ENCODE measurements around the gene MEGF8. TPM values are rescaled to one million over a fixed set of nuclear protein-coding genes. Genes with fewer than 3 reads are reported as not detected.

MEGF8 gene
- 36.5 TPM for polyA plus RNA-seq (2012; ENCODE audit: insufficient read length, low read depth)

DNA sequence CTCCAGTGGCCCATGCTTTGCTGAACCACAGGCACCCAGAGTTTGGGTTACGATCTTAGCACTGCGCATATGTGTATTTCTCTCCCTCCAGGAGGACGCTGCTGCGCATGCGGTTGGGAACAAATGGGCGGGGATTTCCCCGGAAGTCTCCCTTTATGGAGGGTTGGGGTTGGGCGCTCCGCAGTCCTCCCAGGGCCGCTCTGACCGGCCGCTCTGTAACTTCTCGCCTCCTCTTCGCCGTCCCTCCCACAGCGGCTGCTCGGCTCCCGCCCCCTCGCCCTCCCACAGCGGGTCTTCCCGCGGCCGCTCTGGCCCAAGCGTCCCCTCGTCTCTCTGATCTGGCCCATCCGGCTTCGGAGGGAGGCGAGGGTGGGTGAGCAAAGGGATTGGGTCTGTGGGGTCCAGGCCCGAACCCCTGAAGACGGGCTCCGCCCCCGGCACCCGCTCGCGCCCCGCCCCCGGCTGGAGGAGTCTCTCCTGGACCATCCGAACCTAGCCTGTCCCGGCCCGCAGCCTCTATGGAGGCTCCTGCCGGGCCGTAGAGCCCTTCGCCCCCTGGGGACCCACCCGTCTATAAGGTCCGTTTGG is at the start of gene MEGF8:
MEGF8 (plus strand) TSS at position 328 of the 588 bp plus-strand sequence. CDS start 609 bp downstream, outside the sequence.
- TF ChIP-seq TAF1 (IDR thresholded peaks at IDR 0.05; ENCODE audit: borderline replicate concordance, insufficient read depth, low read length) (peak; percentile 60; the same call in 1 of the 2 replicates), SIN3A (IDR thresholded peaks at IDR 0.05; ENCODE audit: borderline replicate concordance, insufficient read depth, low read length) (no peak), POLR2AphosphoS5 (IDR thresholded peaks at IDR 0.05; ENCODE audit: low read depth, low read length) (peak; percentile 86), FOXP2 (optimal IDR thresholded peaks at IDR 0.05; ENCODE audit: borderline replicate concordance, extremely low read depth, extremely low read length, insufficient read depth) (peak; percentile 76)
- TF ChIP-seq, protein P1, sequence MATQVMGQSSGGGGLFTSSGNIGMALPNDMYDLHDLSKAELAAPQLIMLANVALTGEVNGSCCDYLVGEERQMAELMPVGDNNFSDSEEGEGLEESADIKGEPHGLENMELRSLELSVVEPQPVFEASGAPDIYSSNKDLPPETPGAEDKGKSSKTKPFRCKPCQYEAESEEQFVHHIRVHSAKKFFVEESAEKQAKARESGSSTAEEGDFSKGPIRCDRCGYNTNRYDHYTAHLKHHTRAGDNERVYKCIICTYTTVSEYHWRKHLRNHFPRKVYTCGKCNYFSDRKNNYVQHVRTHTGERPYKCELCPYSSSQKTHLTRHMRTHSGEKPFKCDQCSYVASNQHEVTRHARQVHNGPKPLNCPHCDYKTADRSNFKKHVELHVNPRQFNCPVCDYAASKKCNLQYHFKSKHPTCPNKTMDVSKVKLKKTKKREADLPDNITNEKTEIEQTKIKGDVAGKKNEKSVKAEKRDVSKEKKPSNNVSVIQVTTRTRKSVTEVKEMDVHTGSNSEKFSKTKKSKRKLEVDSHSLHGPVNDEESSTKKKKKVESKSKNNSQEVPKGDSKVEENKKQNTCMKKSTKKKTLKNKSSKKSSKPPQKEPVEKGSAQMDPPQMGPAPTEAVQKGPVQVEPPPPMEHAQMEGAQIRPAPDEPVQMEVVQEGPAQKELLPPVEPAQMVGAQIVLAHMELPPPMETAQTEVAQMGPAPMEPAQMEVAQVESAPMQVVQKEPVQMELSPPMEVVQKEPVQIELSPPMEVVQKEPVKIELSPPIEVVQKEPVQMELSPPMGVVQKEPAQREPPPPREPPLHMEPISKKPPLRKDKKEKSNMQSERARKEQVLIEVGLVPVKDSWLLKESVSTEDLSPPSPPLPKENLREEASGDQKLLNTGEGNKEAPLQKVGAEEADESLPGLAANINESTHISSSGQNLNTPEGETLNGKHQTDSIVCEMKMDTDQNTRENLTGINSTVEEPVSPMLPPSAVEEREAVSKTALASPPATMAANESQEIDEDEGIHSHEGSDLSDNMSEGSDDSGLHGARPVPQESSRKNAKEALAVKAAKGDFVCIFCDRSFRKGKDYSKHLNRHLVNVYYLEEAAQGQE (IDR thresholded peaks at IDR 0.05; ENCODE audit: insufficient read depth in 1 of 2, low read depth in 2 of 2, low read length in 2 of 2): no peak; a peak in 1 of 4 replicates

DNA sequence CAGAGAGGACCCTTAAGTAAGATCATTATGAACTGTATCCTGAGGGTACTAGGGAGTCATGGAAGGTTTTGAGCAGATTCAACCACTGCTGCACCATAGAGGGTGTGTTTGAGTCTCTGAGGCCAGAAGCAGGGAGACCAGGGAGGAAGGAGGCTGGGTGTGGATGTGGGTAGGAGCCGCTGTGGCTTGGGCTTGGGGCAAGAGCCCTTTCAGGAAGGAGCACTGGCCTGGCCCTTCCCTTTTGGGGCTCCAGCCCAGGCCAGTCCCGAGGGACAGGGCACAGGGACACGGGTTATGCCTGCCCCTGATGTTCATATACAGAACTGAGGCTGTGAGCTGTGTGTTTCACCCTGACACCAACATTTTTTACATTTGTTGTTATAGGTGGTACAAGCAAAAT is 49.2 kb upstream of the MEGF8 start:
- TF ChIP-seq POLR2AphosphoS5 (IDR thresholded peaks at IDR 0.05; ENCODE audit: low read depth, low read length): no peak
- TF ChIP-seq SIN3A (IDR thresholded peaks at IDR 0.05; ENCODE audit: borderline replicate concordance, insufficient read depth, low read length): no peak
- TF ChIP-seq TAF1 (IDR thresholded peaks at IDR 0.05; ENCODE audit: borderline replicate concordance, insufficient read depth, low read length): no peak
- no peak for TF ChIP-seq FOXP2 (optimal IDR thresholded peaks at IDR 0.05; ENCODE audit: borderline replicate concordance, extremely low read depth, extremely low read length, insufficient read depth)
- TF ChIP-seq, protein P1 (IDR thresholded peaks at IDR 0.05; ENCODE audit: insufficient read depth in 1 of 2, low read depth in 2 of 2, low read length in 2 of 2): no peak

GRCh38 chr19:42276821-42277220 is 48.6 kb upstream of the MEGF8 start:
- TF ChIP-seq FOXP2 (optimal IDR thresholded peaks at IDR 0.05; ENCODE audit: borderline replicate concordance, extremely low read depth, extremely low read length, insufficient read depth): no peak
- 0 out of 2 replicates have a peak, but pooled peaks have one; percentile 19 for TF ChIP-seq POLR2AphosphoS5 (IDR thresholded peaks at IDR 0.05; ENCODE audit: low read depth, low read length)

GRCh38 chr19:42277821-42278451 is 47.5 kb upstream of the MEGF8 start:
- TF ChIP-seq, protein P1 (IDR thresholded peaks at IDR 0.05; ENCODE audit: insufficient read depth in 1 of 2, low read depth in 2 of 2, low read length in 2 of 2): no peak
- TF ChIP-seq SIN3A (IDR thresholded peaks at IDR 0.05; ENCODE audit: borderline replicate concordance, insufficient read depth, low read length): peak; percentile 74; the same call in 1 of the 2 replicates

GRCh38 chr19:42278452-42279154 is 46.8 kb upstream of the MEGF8 start:
- TF ChIP-seq POLR2AphosphoS5 (IDR thresholded peaks at IDR 0.05; ENCODE audit: low read depth, low read length) (no peak), SIN3A (IDR thresholded peaks at IDR 0.05; ENCODE audit: borderline replicate concordance, insufficient read depth, low read length) (no peak), TAF1 (IDR thresholded peaks at IDR 0.05; ENCODE audit: borderline replicate concordance, insufficient read depth, low read length) (0 out of 2 replicates have a peak, but pooled peaks have one; percentile 20)
- TF ChIP-seq, protein P1 (IDR thresholded peaks at IDR 0.05; ENCODE audit: insufficient read depth in 1 of 2, low read depth in 2 of 2, low read length in 2 of 2): no peak

Data from PFSK-1 (cell line).